GM12865 (cell line): Measurements from ENCODE around the gene PSME2.

Source experiments
- DNase-seq: peaks from one replicate; pipeline ENCODE4 v3.0.0; 2010; ENCODE audit warnings: low read depth
- H3K4me3 ChIP-seq: 2 replicates; pipeline ENCODE4 v1.5.1; 2011; ENCODE audit warnings: mild to moderate bottlenecking, low read depth, low read length, control low read depth
- CTCF ChIP-seq: IDR thresholded peaks from 2 replicates; pipeline ENCODE4 v1.5.1; 2011; ENCODE audit warnings: low read length, control low read depth, low read depth, inconsistent platforms; ENCODE audit not compliant: insufficient read depth; ENCODE audit errors: missing control alignments

The PSME2 gene

GRCh38 chr14:24151404-24152080 lies 5.1 kb upstream of the PSME2 start:
- DNase-seq: no peak
- no peak for TF ChIP-seq CTCF
- H3K4me3 ChIP-seq: no peak overlapping the region

- H3K4me3 ChIP-seq: no peak overlapping the region
- no peak for DNase-seq
- no peak for TF ChIP-seq CTCF
These were observed 4.6 kb upstream of the PSME2 start for GRCh38 chr14:24150993-24151392.

DNA sequence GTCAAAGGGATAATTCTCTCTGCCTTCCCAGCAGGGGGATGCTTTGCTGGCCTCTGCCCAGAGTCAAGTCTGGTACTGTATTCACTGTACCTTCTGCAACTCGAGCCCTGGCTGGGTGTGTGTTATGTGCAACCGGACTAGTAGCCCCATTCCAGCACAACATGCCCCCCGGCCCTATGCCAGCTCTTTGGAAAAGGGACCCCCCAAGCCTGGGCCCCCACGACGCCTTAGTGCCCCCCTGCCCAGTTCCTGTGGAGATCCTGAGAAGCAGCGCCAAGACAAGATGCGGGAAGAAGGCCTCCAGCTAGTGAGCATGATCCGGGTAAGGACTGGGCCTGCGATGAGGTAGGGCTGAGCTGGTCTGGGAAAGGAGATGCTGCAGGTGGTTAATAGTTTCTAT lies 4.2 kb upstream of the PSME2 start:
- no peak for DNase-seq
- no peak overlapping the region for H3K4me3 ChIP-seq
- no peak for TF ChIP-seq CTCF

DNA sequence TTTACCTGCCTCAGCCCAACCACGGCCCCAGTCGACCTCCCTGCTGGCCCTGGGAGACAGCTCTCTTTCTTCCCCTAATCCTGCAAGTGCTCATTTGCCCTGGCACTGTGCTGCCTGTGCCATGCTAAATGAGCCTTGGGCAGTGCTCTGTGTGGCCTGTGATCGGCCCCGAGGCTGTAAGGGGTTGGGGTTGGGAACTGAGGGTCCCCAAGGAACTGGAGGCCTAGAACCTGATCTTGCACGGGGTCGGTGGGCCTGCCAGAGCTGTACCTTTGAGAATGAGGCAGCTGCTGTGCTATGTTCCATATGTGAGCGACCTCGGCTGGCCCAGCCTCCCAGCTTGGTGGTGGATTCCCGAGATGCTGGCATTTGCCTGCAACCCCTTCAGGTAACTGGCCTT lies 3.7 kb upstream of the PSME2 start:
- no peak overlapping the region for H3K4me3 ChIP-seq
- TF ChIP-seq CTCF: no peak
- no peak for DNase-seq

GRCh38 chr14:24149302-24149969 lies 3.0 kb upstream of the PSME2 start:
- H3K4me3 ChIP-seq: no peak overlapping the region
- no peak for TF ChIP-seq CTCF
- DNase-seq: no peak

GRCh38 chr14:24147761-24148428 lies 1.5 kb upstream of the PSME2 start:
- peak overlapping the region; percentile 96 for H3K4me3 ChIP-seq
- TF ChIP-seq CTCF: no peak
- no peak for DNase-seq
